ENCODE results near the gene ST7L.

DNA sequence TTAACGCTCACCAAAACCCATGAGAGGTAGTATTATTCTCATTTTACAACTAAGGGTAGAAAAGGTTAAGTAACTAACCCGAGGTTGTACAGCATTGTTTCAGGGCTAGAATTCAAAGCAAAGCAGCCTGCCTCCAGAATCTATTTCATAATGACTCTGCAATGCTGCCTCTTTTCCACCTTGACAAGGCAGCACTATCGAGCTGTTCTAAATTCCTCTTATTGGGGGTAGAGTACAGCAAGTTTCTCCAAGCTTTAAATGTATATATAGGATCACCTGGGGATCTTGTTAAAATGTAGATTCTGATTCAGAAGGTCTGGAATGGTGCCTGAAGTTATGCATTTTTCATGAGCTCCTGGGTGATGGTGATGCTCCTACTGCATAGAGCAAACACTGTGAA is 80.1 kb downstream of the ST7L start:
- no peak for TF ChIP-seq NFE2L1 (tag; IDR thresholded peaks at IDR 0.05; ENCODE audit: borderline replicate concordance, low read depth)
- no peak for TF ChIP-seq EZH2 (IDR thresholded peaks at IDR 0.05; ENCODE audit: borderline replicate concordance, low read depth, low read length)
- TF ChIP-seq MAX (CRISPR knock-in tag; IDR thresholded peaks at IDR 0.05) = no peak

Data from K562 (cell line).